ENCODE results near the gene GH2. TPM values are rescaled to one million over a fixed set of nuclear protein-coding genes. Genes with fewer than 3 reads are reported as not detected.
"Not testable (repeated sequence)": the region's sequence is repeated elsewhere in the genome, so short reads cannot be mapped to it uniquely, and the experiment has no call there.

The GH2 gene
- total and polyA plus RNA-seq, 4 donors = not detected

DNA sequence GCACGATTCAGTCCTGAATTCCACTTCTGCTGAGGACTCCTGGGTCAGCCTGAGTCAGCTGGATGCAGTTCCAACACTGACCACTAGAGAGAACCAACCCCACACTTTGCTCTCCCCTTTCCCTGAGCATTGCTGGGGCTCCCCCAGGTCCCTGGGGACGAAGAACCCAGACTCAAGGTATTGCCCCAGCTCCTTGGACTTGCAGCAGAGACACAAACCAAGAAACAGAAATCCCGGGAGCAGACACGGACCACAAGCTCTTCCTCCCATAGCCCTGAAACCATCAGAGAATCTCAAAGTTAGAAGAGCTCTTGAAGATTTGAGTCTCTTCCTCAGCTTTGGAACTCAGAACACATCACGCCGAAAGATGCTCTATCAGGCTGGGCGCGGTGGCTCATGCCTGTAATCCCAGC, 37.6 kb upstream of the GH2 start:
- no peak overlapping the region for H3K27ac ChIP-seq (ENCODE audit: low read depth in 1 of 2, low read length in 1 of 2)
- no peak overlapping the region for H3K4me3 ChIP-seq
- TF ChIP-seq, protein P1, sequence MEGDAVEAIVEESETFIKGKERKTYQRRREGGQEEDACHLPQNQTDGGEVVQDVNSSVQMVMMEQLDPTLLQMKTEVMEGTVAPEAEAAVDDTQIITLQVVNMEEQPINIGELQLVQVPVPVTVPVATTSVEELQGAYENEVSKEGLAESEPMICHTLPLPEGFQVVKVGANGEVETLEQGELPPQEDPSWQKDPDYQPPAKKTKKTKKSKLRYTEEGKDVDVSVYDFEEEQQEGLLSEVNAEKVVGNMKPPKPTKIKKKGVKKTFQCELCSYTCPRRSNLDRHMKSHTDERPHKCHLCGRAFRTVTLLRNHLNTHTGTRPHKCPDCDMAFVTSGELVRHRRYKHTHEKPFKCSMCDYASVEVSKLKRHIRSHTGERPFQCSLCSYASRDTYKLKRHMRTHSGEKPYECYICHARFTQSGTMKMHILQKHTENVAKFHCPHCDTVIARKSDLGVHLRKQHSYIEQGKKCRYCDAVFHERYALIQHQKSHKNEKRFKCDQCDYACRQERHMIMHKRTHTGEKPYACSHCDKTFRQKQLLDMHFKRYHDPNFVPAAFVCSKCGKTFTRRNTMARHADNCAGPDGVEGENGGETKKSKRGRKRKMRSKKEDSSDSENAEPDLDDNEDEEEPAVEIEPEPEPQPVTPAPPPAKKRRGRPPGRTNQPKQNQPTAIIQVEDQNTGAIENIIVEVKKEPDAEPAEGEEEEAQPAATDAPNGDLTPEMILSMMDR (IDR thresholded peaks at IDR 0.05; ENCODE audit: control extremely low read depth, extremely low read depth) = peak; percentile 93
- H3K4me1 ChIP-seq (ENCODE audit: control insufficient read depth in 5 of 5, insufficient read depth in 5 of 5, low read length in 5 of 5) = no peaks in the 10 kb centered on the region
- ATAC-seq (ENCODE audit: insufficient read depth, low FRiP score) (peak; percentile 89), DNase-seq (peak; percentile 58 to 62 (median 60))
- no peak overlapping the region for H3K9ac ChIP-seq (ENCODE audit: insufficient read depth in 1 of 2, low read length in 2 of 2)
- H3K27me3 ChIP-seq (ENCODE audit: control insufficient read depth in 3 of 3, insufficient read depth in 3 of 3, low read length in 2 of 3) = no peaks in the 10 kb centered on the region
- H3K9me3 ChIP-seq (ENCODE audit: control insufficient read depth in 4 of 4, insufficient read depth in 3 of 4, low read length in 3 of 4) = no peaks in the 10 kb centered on the region
- 40 to 43% methylated on average over 8 of the region's 8 CpGs for WGBS, 2 donors
- peaks cover 0 to 3% (median 0%) of the 10 kb centered on the region in 4 donors for H3K36me3 ChIP-seq (ENCODE audit: control insufficient read depth in 4 of 4, insufficient read depth in 4 of 4, low read length in 4 of 4)

DNA sequence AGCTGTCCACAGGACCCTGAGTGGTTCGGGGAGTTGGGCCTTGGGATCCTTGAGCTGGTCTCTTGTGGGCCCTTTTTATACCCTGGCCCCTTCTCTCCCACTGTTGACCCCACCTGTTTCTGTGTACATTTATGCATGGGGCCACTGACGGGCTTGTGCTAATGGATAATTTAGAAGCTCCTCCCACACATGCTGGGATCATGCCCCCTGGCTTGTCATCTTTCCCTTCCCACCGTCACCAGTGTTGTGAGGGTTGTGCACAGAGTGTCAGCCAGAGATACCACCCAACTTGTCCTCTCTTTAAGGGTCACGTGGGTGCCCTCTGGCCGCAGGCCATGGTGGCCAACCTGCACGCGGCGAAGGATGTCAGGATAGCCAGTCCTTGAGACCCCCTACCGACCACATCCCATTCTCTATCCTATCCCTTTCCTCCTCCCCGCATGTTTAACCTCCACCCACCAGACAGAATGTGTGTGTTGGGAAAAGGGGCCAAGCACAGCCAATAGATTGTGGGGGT, 37.1 kb upstream of the GH2 start, which contains the start of gene GH1:
GH1 (minus strand) TSS at position 51 of the 517 bp plus-strand sequence. CDS start 63 bp downstream, outside the sequence.
- not testable (repeated sequence) for H3K27me3 ChIP-seq (ENCODE audit: control insufficient read depth in 3 of 3, insufficient read depth in 3 of 3, low read length in 2 of 3); H3K9ac ChIP-seq (ENCODE audit: insufficient read depth in 1 of 2, low read length in 2 of 2); ATAC-seq (ENCODE audit: insufficient read depth, low FRiP score); DNase-seq; H3K9me3 ChIP-seq (ENCODE audit: control insufficient read depth in 4 of 4, insufficient read depth in 3 of 4, low read length in 3 of 4); H3K4me1 ChIP-seq (ENCODE audit: control insufficient read depth in 5 of 5, insufficient read depth in 5 of 5, low read length in 5 of 5); H3K4me3 ChIP-seq; H3K36me3 ChIP-seq (ENCODE audit: control insufficient read depth in 4 of 4, insufficient read depth in 4 of 4, low read length in 4 of 4); H3K27ac ChIP-seq (ENCODE audit: low read depth in 1 of 2, low read length in 1 of 2)
- WGBS, 2 donors = 53 to 60% methylated on average over 10 of the region's 10 CpGs

DNA sequence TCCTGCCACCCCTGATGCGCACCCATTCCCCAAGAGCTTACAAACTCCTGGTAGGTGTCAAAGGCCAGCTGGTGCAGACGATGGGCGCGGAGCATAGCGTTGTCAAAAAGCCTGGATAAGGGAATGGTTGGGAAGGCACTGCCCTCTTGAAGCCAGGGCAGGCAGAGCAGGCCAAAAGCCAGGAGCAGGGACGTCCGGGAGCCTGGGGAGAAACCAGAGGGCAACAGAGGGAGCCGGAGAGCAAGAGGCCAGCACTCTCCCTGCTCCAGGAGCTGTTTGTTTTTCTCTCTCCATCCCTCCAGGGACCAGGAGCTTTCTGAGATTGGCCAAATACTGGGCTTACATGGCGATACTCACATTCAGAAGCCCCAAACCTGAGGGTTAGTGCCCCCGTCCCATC, 36.6 kb upstream of the GH2 start:
- Histone ChIP-seq H3K27me3 (ENCODE audit: control insufficient read depth in 3 of 3, insufficient read depth in 3 of 3, low read length in 2 of 3) (no peaks in the 10 kb centered on the region), H3K4me1 (ENCODE audit: control insufficient read depth in 5 of 5, insufficient read depth in 5 of 5, low read length in 5 of 5) (no peaks in the 10 kb centered on the region), H3K9me3 (ENCODE audit: control insufficient read depth in 4 of 4, insufficient read depth in 3 of 4, low read length in 3 of 4) (no peaks in the 10 kb centered on the region), H3K27ac (ENCODE audit: low read depth in 1 of 2, low read length in 1 of 2) (no peak overlapping the region), H3K36me3 (ENCODE audit: control insufficient read depth in 4 of 4, insufficient read depth in 4 of 4, low read length in 4 of 4) (peaks cover 0 to 3% (median 0%) of the 10 kb centered on the region in 4 donors), H3K9ac (ENCODE audit: insufficient read depth in 1 of 2, low read length in 2 of 2) (no peak overlapping the region), H3K4me3 (no peak overlapping the region)
- no peak for ATAC-seq (ENCODE audit: insufficient read depth, low FRiP score)
- no peak for DNase-seq
- 69 to 87% methylated on average over 10 of the region's 10 CpGs for WGBS, 2 donors
- TF ChIP-seq, protein P1 (IDR thresholded peaks at IDR 0.05; ENCODE audit: control extremely low read depth, extremely low read depth) = no peak

DNA sequence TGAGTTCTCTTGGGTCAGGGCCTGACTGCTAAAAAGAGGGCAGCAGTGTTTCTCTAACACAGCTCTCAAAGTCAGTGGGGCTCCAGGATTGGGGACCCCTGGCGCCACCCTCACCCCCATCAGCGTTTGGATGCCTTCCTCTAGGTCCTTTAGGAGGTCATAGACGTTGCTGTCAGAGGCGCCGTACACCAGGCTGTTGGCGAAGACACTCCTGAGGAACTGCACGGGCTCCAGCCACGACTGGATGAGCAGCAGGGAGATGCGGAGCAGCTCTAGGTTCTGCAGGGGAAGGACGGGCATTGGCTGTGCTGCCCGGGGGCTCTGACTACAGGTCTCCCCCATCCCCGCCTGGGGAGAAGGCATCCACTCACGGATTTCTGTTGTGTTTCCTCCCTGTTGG, 35.9 kb upstream of the GH2 start:
- H3K9ac ChIP-seq (ENCODE audit: insufficient read depth in 1 of 2, low read length in 2 of 2) = no peak overlapping the region
- H3K4me3 ChIP-seq = no peak overlapping the region
- H3K27ac ChIP-seq (ENCODE audit: low read depth in 1 of 2, low read length in 1 of 2) = no peak overlapping the region
- WGBS, 2 donors = 79 to 91% methylated on average over 13 of the region's 13 CpGs
- TF ChIP-seq, protein P1 (IDR thresholded peaks at IDR 0.05; ENCODE audit: control extremely low read depth, extremely low read depth) = no peak
- no peaks in the 10 kb centered on the region for H3K4me1 ChIP-seq (ENCODE audit: control insufficient read depth in 5 of 5, insufficient read depth in 5 of 5, low read length in 5 of 5)
- ATAC-seq (ENCODE audit: insufficient read depth, low FRiP score) = no peak
- peaks cover 0 to 3% (median 0%) of the 10 kb centered on the region in 4 donors for H3K36me3 ChIP-seq (ENCODE audit: control insufficient read depth in 4 of 4, insufficient read depth in 4 of 4, low read length in 4 of 4)
- DNase-seq = no peak
- no peaks in the 10 kb centered on the region for H3K27me3 ChIP-seq (ENCODE audit: control insufficient read depth in 3 of 3, insufficient read depth in 3 of 3, low read length in 2 of 3)
- H3K9me3 ChIP-seq (ENCODE audit: control insufficient read depth in 4 of 4, insufficient read depth in 3 of 4, low read length in 3 of 4) = no peaks in the 10 kb centered on the region

DNA sequence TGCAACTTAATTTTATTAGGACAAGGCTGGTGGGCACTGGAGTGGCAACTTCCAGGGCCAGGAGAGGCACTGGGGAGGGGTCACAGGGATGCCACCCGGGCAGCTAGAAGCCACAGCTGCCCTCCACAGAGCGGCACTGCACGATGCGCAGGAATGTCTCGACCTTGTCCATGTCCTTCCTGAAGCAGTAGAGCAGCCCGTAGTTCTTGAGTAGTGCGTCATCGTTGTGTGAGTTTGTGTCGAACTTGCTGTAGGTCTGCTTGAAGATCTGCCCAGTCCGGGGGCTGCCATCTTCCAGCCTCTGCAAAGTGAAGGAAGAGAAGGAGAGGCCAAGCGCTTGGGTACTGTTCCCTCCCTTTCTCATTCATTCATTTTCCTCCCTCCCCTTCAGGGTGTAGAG, 35.5 kb upstream of the GH2 start:
- 89 to 90% methylated on average over 8 to 11 of the region's 11 CpGs for WGBS, 2 donors
- H3K9me3 ChIP-seq (ENCODE audit: control insufficient read depth in 4 of 4, insufficient read depth in 3 of 4, low read length in 3 of 4); H3K27ac ChIP-seq (ENCODE audit: low read depth in 1 of 2, low read length in 1 of 2); H3K9ac ChIP-seq (ENCODE audit: insufficient read depth in 1 of 2, low read length in 2 of 2); H3K27me3 ChIP-seq (ENCODE audit: control insufficient read depth in 3 of 3, insufficient read depth in 3 of 3, low read length in 2 of 3); H3K36me3 ChIP-seq (ENCODE audit: control insufficient read depth in 4 of 4, insufficient read depth in 4 of 4, low read length in 4 of 4); ATAC-seq (ENCODE audit: insufficient read depth, low FRiP score); DNase-seq; H3K4me3 ChIP-seq; H3K4me1 ChIP-seq (ENCODE audit: control insufficient read depth in 5 of 5, insufficient read depth in 5 of 5, low read length in 5 of 5): not testable (repeated sequence)

Measured in lung (tissue), 12 donors.